Measurements from ENCODE around the gene NAT9.

Gene NAT9

DNA sequence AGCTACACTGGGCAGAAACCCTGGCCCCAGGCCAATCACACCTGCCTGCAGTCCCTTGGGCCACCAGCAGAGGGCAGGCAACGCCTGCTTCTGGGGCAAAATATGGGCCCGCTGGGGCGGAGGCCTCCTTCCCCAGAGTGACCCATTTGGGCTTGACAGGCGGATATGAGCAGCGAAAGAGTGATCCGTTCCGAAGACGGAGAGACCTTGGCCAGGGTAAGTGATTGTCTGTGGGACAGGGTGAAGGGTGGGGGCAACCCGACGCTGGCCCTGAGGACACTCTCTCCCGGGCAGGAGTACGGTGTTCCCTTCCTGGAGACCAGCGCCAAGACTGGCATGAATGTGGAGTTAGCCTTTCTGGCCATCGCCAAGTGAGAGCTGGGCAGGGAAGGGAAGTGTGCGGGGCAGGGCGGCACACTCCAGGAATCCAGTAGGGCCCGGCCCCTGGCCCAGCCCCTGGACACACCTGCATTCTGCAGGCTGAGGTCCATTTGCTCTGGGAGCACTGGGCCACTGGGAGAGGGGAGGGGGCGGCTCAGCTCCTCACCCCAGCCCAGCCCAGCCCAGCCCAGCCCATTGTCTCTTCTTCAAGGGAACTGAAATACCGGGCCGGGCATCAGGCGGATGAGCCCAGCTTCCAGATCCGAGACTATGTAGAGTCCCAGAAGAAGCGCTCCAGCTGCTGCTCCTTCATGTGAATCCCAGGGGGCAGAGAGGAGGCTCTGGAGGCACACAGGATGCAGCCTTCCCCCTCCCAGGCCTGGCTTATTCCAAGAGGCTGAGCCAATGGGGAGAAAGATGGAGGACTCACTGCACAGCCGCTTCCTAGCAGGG lies 31.2 kb downstream of the NAT9 start:
- TF ChIP-seq ZNF274 (IDR thresholded peaks at IDR 0.05; ENCODE audit: low read depth, low read length): no peak
- H3K4me3 ChIP-seq (ENCODE audit: low read length): no peak overlapping the region

DNA sequence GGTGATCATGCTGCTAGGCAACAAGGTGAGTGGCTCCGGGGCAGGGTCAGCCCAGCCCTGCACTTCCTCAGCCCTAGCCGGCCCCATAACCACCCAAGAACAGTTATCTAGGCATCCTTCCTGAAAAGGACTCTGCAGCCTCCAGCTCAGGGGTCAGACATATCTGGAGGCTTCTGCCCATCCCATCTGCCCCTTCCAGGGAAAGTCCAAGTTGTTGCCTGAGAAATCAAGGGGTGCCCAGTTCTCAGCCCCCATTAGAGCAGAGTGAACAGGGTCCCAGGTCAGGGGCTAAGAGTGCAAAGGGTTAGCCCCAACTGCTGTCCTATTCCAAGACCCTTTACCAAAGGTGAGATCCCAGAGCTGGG lies 31.8 kb downstream of the NAT9 start:
- no peak overlapping the region for H3K4me3 ChIP-seq (ENCODE audit: low read length)
- TF ChIP-seq ZNF274 (IDR thresholded peaks at IDR 0.05; ENCODE audit: low read depth, low read length): no peak

DNA sequence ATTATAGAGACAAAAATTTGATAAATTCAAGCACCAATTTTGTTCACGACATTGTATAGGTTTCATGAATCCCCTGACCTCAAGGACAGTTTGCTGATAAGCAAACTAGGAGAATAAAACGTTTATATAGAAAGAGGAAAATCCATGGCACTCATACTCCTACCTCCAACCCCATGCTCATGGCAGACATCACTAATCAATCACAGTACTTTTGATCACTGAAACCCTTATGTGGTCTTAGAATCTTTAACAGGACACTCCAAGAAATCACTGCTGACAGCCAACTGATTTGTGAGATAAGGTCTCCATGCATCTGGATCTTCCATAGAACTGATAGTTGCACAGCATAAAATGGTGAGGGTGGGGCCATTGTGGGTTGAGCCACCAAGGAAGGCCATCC lies 32.4 kb downstream of the NAT9 start:
- no peak for TF ChIP-seq ZNF274 (IDR thresholded peaks at IDR 0.05; ENCODE audit: low read depth, low read length)
- no peak overlapping the region for H3K4me3 ChIP-seq (ENCODE audit: low read length)

DNA sequence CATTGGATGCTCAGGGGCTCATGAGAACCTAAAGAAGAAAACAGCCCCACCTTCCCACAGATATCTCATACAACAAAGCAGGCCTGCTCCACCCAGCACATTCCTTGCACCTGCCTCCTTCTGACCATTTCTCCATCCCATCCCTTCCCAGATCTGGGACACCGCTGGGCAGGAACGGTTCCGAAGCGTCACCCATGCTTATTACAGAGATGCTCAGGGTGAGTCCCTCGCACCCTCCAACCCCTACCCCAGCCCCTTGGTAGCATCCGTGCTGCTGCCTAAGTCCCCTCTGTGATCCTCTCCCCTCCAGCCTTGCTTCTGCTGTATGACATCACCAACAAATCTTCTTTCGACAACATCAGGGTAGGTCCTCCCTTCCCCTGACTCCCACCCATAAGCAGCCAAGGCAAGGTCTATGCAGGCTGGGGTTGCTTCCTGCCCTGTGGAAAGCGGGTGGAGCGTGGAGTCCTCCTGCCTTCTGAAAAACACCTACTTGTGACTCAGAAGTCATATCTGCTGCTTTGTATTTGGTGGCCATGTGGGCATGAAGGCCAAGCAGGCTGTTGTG lies 33.1 kb downstream of the NAT9 start:
- H3K4me3 ChIP-seq (ENCODE audit: low read length): no peak overlapping the region
- no peak for TF ChIP-seq ZNF274 (IDR thresholded peaks at IDR 0.05; ENCODE audit: low read depth, low read length)

DNA sequence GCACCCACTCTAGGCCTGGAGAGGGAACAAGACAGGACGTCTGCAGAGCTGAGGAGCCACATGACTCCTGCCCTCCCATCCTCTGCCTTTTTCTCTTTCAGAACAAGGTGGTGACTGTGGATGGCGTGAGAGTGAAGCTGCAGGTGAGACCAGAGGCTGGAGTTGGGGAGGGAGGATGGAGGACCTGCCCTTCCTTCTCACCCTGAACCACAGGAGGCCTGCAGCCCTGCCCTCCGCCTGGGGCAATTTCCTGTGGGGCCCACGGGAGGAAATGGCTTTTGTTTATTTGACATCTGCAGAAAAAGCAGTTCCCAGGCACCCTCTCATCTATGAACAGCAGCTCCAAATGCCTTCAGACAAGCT lies 34.0 kb downstream of the NAT9 start:
- TF ChIP-seq ZNF274 (IDR thresholded peaks at IDR 0.05; ENCODE audit: low read depth, low read length): no peak
- H3K4me3 ChIP-seq (ENCODE audit: low read length): no peak overlapping the region

DNA sequence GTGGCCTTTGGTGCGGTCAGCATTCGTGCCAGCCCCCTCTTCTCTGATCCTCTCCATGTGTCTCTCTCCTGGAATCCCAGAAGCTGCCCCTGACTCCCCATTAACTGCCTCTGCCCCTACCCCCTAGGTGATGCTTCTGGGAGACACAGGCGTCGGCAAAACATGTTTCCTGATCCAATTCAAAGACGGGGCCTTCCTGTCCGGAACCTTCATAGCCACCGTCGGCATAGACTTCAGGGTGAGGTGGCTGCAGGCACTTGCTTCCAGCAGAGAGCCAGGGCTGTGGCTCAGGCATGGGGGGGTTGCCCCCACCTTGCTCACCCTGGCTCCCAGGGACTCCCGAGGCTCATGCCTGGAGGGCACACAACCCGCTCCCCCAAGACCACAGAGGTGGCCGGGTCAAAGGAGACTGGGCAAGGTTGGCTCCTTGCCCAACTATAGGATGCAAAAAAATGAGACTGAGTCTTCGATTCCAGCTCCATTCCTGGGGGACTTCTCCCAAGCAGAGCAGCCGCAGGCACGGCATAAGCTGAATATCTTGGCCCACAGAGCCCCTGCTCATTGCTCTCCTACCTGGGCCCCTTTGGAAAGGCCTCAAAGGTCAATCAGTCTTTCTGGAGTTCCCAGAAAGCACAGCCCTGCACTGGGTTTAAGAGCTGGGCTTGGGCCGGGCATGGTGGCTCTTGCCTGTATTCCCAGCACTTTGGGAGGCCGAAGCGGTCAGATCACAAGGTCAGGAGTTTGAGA lies 35.3 kb downstream of the NAT9 start:
- H3K4me3 ChIP-seq (ENCODE audit: low read length): no peak overlapping the region
- no peak for TF ChIP-seq ZNF274 (IDR thresholded peaks at IDR 0.05; ENCODE audit: low read depth, low read length)

DNA sequence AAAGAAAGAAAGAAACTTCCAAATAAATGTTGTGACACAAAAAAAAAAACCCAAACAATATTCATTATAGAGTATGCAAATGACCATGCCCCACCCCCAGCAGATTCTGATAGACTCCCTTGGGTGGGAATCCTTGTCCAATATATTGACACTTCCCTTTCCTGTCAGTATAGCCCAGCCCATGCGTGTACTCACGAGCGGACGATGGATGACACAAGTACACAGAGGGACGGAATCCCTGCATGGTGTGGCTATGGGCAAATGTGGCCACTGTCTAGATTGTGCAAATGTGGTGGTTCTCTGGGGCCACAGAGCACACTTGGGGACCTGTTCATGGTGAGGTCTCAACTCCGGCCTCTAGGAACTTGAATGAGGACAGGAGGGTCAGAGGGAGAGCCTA lies 36.0 kb downstream of the NAT9 start:
- H3K4me3 ChIP-seq (ENCODE audit: low read length): no peak overlapping the region
- no peak for TF ChIP-seq ZNF274 (IDR thresholded peaks at IDR 0.05; ENCODE audit: low read depth, low read length)

DNA sequence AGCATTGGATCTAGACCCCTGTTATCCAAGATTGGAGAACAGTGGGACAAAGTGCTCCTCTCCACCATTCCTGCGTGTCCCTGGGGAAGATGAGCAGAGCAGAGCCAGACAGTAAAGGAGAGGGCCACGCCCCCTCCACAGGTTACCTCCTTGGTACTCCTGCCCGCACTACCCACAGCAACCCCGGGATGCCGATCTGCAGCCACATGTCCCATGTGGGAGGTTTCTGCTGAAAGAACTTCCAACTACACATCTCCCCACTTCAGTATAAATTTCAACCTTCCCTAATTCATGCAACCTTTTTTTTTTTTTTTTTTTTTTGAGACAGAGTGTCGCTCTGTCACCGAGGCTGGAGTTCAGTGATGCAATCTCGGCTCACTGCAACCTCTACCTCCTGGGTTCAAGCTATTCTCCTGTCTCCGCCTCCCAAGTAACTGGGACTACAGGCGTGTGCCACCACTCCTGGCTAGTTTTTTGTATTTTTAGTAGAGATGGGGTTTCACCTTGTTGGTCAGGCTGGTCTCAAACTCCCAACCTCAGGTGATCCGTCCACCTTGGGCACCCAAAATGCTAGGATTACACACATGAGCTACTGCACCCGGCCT lies 36.8 kb downstream of the NAT9 start:
- no peak for TF ChIP-seq ZNF274 (IDR thresholded peaks at IDR 0.05; ENCODE audit: low read depth, low read length)
- no peak overlapping the region for H3K4me3 ChIP-seq (ENCODE audit: low read length)

DNA sequence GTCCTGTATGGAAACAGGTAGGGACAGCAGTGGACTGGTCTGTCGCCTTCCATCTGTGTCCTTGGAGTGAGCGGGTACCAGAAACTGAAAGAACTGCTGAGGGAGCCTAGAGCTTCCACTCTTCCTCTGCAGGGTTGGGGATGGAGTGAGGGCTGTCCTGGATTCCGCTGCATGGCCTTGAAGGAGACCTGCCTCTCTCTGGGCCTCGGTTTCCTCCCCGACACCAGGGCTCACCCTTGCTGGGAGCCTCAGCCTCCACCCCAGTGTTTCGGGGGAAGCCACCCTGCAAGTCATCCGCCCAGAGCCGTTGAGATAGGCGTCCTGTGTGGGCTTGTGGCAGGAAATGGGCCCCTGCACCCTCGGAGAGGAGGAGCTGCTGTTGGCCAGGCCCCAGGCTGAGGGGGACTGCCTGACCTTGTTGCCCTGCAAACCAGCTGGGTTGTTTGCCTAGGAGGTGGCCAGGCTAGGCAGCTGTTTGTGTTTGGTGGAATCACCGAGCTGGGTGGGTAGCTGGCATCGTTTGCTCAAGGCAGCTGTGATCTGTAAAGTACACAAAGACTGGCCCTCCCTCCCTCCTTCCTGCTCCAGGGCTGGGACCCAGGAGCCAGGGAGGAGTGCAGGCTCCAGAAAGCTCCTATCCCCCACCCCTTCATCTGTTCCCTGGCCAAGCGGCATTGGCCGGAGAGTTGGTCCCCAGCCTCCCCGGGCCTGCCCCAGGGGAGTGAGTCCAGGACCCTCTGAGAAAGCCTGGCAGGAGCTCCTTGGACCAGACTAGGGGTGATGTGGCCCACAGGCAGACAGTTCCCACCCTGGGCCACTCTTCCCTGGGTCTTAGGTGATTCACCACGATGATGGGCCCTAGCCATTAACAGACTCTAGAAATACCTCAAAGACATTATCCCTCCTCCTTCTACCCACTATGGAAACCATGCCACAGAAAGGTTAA lies 37.8 kb downstream of the NAT9 start:
- TF ChIP-seq ZNF274 (IDR thresholded peaks at IDR 0.05; ENCODE audit: low read depth, low read length): no peak
- H3K4me3 ChIP-seq (ENCODE audit: low read length): peak overlapping the region; percentile 1; the same call in 1 of the 2 replicates

DNA sequence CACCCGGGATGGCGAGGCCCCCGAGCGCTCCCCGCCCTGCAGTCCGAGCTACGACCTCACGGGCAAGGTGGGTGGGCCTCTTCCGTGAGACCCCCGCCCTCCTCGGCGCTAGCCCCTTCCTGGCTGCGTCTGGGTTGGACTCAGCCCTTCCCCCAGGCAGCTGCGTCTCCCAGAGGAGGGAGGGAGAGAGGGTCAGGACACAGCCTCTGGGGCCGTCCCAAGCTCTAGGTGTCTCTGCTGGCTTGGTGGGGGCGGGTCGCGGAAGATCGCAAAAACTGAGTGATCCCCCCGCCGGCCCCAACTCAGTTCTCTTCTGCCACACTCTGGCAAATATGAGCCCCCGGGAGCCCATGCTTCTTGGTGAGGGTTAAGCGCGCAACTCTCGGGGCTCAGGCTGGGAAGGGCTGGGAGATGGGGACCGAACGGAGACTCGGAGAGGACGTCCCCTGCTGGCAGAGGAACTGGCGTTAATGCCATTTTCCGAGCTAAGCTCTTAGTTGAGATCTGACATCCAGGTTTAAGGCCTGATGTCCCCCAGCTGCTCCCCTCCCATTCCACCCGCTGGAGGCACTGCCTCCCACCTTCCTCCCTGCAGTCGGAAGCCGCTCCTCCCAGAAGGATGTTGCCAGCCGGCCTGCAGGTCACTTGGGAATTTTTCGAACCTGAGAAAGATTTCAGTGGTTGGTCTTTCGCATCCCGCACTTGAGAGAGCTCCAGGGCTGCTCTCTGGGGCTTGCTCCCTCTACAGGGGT lies 38.7 kb downstream of the NAT9 start:
- H3K4me3 ChIP-seq (ENCODE audit: low read length): peak overlapping the region; percentile 1; the same call in 1 of the 2 replicates
- TF ChIP-seq ZNF274 (IDR thresholded peaks at IDR 0.05; ENCODE audit: low read depth, low read length): no peak

DNA sequence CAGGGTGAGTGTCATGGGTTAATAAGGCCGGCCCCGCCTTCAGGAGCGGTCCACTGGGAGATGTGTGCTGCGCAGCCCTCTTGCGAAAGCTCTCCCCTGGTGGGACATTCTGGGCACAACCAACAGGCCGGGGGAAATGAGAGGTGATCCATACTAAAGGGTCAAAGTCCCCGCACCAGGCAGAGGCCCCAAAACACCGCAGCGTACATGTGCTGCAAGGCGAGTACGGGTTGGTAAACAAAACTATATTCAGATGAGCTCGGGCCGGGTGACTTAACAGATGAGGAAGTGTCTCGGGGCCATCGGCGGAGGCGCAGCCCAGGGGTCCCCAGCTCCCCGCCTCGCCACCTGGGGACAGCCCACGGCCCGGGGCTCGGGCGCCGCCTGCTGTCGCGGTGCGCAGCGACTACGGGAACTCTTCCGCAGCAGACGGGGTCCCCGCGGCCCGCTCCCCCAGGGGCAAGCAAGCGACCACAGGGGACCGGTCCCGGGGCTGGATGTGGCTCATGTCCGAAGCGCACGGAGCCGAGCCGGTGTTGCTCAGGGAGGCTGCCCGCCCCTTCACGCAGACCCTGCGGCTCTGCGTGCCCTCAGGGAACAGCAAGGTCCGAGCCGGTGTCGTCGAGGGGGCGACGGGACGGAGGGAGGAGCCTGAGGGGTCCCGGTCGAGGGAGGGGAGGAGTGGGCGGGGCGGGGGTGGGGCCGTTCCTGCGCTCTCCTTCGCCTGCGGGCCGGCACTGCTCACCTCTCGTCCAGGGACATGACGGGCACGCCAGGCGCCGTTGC lies 39.4 kb downstream of the NAT9 start, which contains the start of gene RAB37:
Gene RAB37, plus strand, starts transcription at position 744 of the 786 bp plus-strand sequence. Its CDS starts 17 bp downstream, at position 761.
- peak within 1 kb of the TSS; percentile 19; the same call in 1 of the 2 replicates for H3K4me3 ChIP-seq (ENCODE audit: low read length)
- TF ChIP-seq ZNF274 (IDR thresholded peaks at IDR 0.05; ENCODE audit: low read depth, low read length): no peak

DNA sequence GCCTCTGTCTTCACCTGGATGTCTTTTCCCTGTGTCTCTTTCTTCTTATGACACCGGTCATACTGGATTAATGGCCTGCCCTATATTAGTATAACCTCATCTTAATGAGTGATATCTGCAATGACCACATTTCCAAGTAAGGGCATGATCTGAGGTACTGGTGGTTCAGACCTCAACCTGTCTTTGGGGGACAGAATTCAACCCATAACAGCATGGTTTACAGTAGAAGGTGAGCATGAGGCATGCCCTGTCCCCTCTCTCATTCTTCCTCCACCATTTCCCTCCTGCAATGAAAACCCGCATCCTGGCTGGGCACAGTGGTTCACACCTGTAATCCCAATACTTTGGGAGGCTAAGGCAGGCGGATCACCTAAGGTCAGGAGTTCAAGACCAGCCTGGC lies 41.9 kb downstream of the NAT9 start:
- no peak overlapping the region for H3K4me3 ChIP-seq (ENCODE audit: low read length)
- no peak for TF ChIP-seq ZNF274 (IDR thresholded peaks at IDR 0.05; ENCODE audit: low read depth, low read length)
